GM21423 (cell line): ENCODE results near the gene KRT83.
"Not testable (repeated sequence)": the region's sequence is repeated elsewhere in the genome, so short reads cannot be mapped to it uniquely, and the experiment has no call there.

Source experiments
- ATAC-seq: cut with Tn5 transposase; IDR thresholded peaks from one replicate; pipeline ENCODE4 v1.9.1; 2021; ENCODE audit warnings: mild to moderate bottlenecking, moderate library complexity; ENCODE audit not compliant: unreplicated experiment

Gene KRT83

DNA sequence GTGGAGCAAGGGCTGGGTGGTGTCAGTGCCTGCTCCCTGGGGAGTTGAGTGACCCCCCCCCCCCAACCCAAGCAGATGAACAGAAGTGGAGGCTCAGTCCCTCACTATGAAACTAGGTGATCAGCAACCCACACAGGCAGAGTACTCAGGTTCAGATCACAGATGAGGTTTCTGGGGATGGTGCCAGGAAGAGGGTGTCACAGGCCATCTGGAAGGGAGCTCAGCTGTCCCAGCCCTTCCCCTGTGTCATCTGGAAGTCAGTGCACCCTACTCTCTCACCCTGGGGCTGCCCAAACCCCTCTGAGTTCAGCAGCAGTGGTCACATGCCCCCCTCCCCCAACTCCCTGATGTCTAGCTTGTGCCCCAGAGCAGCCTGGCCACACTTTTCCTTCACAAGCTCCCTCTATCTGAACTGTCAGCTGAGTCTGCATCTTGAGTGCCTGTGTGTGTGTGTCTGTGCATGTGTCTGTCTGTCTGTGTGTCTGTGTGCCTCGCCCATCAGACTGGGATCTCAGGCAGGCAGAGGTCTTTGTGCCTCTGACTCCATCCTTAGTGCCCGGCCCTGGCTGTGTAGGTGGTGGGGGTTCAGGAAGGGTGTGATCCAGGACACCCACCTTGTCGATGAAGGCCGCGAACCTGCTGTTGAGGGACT, 30.6 kb downstream of the KRT83 start:
- ATAC-seq: not testable (repeated sequence)

DNA sequence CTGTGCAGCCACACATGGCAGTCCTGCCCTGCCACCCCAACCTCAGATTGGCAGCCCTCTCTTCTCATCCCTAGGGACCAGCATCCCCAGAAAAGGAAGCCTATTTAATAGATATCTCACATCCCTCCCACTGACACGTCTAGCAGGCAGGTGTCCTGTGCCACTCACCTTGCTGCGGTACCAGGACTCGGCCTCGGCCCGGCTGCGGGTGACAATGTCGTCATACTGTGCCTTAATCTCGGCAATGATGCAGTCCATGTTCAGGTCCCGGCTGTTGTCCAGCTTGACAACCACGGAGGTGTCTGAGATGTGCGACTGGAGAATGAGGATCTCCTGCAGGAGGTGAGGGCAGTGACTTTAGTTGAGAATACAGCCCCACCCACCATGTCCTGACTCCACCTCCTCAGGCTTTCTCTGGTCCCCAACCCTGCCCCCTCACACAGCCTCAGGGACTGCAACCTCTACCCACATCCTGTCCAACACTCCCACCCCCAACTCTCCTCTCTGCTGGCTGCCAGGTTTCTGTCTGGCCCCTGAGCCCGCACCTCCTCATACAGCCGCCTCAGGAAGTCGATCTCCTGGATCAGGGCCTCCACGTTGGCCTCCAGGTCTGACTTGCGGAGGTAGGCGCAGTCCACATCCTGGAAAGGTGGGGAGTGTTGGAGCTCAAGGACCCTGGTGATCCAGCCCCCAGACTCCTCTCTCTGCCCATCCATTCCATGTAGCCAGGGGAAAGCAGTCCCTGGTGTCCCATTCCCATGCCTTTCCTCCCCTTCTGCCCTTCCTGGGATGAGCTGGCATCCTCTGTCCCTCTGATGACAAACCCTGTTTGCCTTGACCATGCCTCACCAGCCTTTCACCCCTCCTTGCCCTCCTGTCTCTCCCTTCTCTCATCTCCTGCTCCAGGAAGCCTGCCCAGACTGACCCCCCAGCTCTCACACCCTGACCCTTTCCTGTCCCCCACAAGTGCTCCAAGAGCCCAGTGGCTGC, 33.1 kb downstream of the KRT83 start:
- ATAC-seq: peak; percentile 97

DNA sequence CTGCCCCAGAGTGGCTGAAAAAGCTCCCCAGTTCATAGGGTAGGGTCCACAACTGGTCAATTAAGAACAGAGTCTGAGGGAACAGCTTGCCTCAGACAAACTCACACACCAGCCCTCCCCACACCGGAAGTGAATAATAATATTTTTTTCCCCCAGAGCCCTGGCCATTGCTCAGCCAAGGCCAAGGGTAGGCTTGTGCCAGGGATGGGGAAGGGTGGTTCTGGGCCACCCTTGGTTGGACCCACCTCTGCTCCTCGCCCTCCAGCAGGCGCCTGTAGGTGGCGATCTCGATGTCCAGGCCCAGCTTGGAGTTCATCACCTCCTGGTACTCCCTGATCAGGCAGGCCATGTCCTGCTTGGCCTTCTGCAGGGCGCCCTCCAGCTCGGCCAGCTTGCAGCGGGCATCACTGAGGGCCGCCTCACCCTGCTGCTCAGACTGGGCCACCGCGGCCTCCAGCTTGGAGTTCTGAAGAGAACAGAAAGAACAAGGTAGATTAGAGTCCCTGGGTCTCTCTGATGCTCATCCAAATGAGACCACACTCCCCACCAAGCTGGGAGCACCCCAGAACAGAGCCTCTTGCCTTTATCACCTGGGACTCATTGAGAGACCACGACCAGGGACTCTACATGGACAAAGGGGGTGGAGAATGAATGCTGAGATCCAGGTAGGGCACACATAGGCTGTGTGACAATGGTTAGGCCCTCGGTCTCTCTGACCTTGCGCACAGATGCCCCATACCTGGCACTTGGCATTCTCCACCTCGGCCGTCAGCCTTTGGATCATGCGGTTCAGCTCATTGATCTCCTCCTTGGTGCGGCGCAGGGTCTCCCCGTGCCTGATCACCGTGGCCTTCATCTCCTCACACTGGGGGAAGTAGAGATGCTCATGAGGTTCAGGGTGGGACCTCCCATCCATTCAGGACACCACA, 34.1 kb downstream of the KRT83 start:
- not testable (repeated sequence) for ATAC-seq

DNA sequence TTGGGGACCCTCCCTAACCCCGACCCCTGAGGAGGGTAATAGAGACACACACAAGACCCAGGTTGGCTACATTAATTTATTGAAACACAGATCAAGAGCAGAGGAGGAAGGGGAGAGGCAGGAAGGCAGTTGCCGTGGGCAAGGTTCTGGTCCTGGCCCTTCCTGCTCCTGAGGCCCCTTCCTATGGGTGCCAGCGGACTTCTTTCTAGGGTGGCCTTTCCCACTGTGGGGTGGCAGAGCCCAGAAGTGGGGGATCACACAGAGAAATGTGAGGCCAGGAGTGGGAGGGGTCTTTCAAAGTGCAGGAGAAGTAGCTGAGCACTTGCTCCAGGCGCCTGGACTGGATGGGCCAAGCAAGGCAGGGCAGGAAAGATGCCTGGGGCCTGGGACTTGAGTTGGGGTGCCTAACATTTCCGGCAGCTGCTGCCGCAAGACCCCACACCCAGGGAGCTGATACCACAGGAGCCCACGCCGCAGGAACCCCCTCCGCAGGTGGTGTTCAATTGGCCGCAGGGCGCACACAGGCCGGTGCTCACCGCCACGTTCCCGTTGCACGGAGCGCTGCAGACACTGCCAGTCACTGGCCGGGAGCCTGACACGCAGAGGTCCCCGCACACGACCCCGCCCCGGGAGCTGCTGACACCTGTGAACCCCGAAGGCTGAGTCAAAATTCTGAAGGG, 35.2 kb downstream of the KRT83 start:
- no peak for ATAC-seq

DNA sequence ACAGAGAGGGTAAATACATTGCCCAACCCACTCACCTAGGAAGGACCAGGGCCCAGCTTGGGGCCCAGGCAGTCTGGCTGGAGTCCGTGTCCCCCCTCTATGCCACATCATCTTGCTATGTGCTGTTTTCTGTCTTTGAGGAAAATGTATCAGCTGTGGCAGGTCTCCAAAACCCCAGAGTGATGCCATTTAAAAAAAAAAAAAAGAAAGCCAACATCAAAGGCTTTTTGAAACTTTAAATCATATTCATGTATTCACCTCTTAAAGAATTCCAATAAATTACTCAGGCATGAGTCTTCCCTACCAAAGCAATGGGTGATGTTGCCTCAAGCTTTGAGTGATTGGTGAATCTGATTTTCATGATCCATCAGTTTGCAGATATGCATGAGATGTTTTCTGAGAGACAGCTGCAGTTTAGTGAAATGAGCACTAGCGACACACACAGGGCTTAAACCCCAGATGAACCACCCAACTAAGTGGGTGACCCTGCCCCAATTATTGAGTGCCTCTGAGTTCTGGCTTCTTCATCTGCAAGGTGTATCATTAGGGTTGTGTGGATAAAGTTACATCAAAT, 35.9 kb downstream of the KRT83 start:
- no peak for ATAC-seq

DNA sequence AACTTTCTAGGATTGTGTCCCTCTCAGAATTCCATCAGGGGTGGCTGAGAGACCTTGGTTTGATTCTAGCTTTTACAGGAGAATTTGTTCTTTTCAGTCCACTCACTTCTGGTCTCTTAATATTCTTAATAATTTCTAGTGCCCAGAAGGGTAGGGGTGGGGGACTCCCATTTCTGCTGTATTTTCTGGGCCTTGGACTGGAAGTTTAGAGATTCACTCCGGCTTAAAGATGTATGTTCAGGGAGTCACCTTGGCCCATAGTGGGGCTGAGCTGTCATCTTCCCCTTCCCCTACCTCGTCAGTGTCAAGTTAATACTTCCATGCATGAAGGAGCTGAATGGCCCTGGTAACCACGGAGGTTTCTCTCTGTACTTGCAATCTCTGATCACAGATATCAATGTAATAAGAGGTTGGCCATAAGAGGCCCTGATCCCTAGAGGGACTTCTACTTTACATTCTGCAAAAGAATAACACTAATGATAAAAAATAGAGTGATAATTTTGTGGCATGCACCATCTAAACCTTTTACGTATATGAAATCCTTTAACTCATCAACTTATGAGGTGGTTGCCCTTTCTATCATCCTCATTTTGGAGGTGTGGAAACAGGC, 36.5 kb downstream of the KRT83 start:
- no peak for ATAC-seq

GRCh38 chr12:52280796-52281560, 40.2 kb downstream of the KRT83 start:
- no peak for ATAC-seq

GRCh38 chr12:52280319-52280795, 40.8 kb downstream of the KRT83 start:
- ATAC-seq: no peak

GRCh38 chr12:52279422-52280318, 41.5 kb downstream of the KRT83 start:
- ATAC-seq: no peak

- peak; percentile 83 for ATAC-seq
These were observed 42.4 kb downstream of the KRT83 start for GRCh38 chr12:52278575-52279421.

- no peak for ATAC-seq
These were observed 43.5 kb downstream of the KRT83 start for GRCh38 chr12:52277486-52278245.

DNA sequence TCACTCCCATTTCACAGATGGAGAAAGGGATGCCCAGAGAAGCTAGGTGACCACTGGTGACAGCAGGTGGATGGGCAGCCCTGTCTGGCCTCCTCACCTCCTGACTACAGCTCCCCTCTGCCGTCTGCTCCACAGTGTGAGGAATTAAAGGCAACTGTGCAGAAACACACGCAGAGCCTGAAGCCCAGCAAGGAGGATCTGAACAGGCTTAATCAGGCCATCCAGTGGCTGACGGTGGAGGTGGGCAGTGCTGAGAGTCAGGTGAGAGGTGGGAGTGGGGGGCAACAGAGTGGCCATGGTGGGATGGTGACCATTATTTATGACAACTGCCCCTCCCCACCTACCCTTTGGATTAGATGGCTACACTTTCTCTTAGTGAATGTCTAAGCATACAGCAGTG, 45.5 kb downstream of the KRT83 start:
- ATAC-seq: no peak

DNA sequence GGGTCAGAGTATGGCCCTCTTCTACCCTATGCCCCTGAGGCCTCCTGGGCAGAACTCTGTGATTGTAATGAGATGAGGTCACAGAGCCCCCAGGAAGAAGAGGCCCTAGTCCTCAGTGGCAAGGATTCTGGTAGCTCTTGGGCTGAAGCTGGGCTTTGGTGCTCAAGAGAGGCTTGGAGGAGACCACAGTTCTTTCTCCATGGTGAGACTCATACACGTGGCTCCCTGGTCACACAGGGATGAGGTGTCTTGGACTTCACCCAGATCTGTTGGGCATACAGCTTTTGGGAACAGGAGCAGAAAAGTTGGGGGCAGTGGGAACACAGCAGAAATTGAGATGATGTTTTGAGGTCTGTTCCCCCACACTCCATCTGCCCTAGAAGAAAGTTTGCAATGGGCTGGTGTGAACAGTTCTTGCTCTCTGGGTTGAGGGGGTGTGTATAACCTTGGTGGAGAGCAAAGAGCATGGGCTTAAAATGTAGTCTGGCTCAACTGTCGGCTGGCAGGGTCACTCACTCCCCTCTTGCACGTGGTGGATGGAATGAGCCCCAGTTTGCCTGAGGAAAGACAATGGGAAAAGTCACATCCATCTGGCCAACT, 46.6 kb downstream of the KRT83 start, which contains the start of gene KRT86:
KRT86 (plus strand) TSS at position 125 of the 600 bp plus-strand sequence. CDS start 27,272 bp downstream, outside the sequence.
- ATAC-seq: no peak

GRCh38 chr12:52271158-52271557, 50.0 kb downstream of the KRT83 start:
- no peak for ATAC-seq

DNA sequence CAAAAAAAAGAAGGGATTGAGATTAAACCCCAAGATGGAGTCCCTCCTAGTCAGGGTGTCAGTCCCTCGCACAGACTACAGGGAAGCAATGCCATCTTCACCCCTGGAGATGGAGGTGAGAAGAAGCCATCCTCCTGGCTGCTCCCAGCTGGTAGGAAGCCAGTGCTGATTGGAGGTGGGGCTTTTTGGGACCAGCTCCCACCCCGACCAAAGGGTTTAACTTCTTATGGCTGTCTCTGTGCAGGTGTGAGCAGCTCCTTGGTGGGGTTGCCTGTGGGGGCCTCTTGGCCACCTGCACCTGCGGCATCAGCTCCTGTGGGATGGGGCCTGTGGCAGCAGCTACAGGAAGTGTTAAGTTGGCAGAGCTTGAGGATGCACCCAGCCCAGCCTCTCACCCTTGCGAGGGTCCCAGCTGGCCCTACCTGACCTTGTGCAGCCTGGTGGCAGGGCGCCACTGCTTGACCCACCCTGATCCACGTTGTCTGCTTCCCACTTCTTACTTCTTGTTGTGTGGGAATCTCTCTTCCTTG, 50.6 kb downstream of the KRT83 start:
- no peak for ATAC-seq
